PC-9 (cell line): ENCODE measurements around the gene MRC2. TPM values are rescaled to one million over a fixed set of nuclear protein-coding genes. Genes with fewer than 3 reads are reported as not detected.

Experiments used
- BruUV-seq: library from RNA; stranded (reverse); fragments of 400-500 nt; replicated peaks from 2 replicates; lab custom pipeline; 2021; lab: Mats Ljungman, UMichigan
- CTCF ChIA-PET: fragments of 300-600 bp; sonication (Branson Sonifier 250); formaldehyde crosslinking; loops from one replicate; lab custom pipeline; 2022; ENCODE audit warnings: antibody characterized with exemption; lab: Charles Lee
- POLR2A ChIA-PET: fragments of 300-600 bp; sonication (Branson Sonifier 250); formaldehyde crosslinking; loops from one replicate; lab custom pipeline; 2022; ENCODE audit warnings: antibody characterized with exemption; ENCODE audit not compliant: unreplicated experiment; lab: Charles Lee
- DNase-seq, 2 experiments: peaks; one replicate each; pipeline versions ENCODE4 v3.0.0 to v3.0.0-alpha.2; 2015 to 2022; ENCODE audit warnings: mixed read lengths in 1 of 2
- H2AFZ ChIP-seq: fragments of 200-600 bp; sonication (generic); 2 replicates; pipeline ENCODE4 v1.8.1; 2017; ENCODE audit warnings: antibody characterized with exemption
- H3F3A ChIP-seq: fragments of 200-600 bp; sonication (generic); 2 replicates; pipeline ENCODE4 v1.8.1; 2017; ENCODE audit warnings: antibody characterized with exemption, mild to moderate bottlenecking, low read depth; ENCODE audit not compliant: insufficient read depth
- H3K27ac ChIP-seq: fragments of 200-600 bp; sonication (generic); 2 replicates; pipeline ENCODE4 v1.6.1; 2016; ENCODE audit warnings: mixed run types
- H3K27me3 ChIP-seq: fragments of 200-600 bp; sonication (generic); 2 replicates; pipeline ENCODE4 v1.6.1; 2016; ENCODE audit warnings: low read depth, mixed run types; ENCODE audit not compliant: insufficient read depth
- H3K36me3 ChIP-seq: fragments of 200-600 bp; sonication (generic); 2 replicates; pipeline ENCODE4 v1.6.1; 2016; ENCODE audit warnings: low read depth, mixed run types
- H3K4me1 ChIP-seq: fragments of 200-600 bp; sonication (generic); replicated peaks from 2 replicates; pipeline ENCODE4 v1.6.1; 2016; ENCODE audit warnings: mixed run types; ENCODE audit not compliant: insufficient read depth
- H3K4me2 ChIP-seq: fragments of 200-600 bp; sonication (generic); 2 replicates; pipeline ENCODE4 v1.6.1; 2017; ENCODE audit warnings: mixed run types
- H3K4me3 ChIP-seq: fragments of 200-600 bp; sonication (generic); 2 replicates; pipeline ENCODE4 v1.6.1; 2016; ENCODE audit warnings: mixed run types
- H3K79me2 ChIP-seq: fragments of 200-600 bp; sonication (generic); 2 replicates; pipeline ENCODE4 v1.6.1; 2017; ENCODE audit warnings: low read depth, mixed run types
- H3K9me2 ChIP-seq: fragments of 200-600 bp; sonication (generic); 2 replicates; pipeline ENCODE4 v1.8.1; 2017; ENCODE audit warnings: mild to moderate bottlenecking; ENCODE audit not compliant: insufficient read depth
- H3K9me3 ChIP-seq: fragments of 200-600 bp; sonication (generic); 2 replicates; pipeline ENCODE4 v1.8.1; 2016; ENCODE audit warnings: low read depth; ENCODE audit not compliant: insufficient read depth
- H4K20me1 ChIP-seq: fragments of 200-600 bp; sonication (generic); 2 replicates; pipeline ENCODE4 v1.8.1; 2017; ENCODE audit not compliant: insufficient read depth
- CTCF ChIP-seq: fragments of 200-600 bp; sonication (generic); conservative IDR thresholded peaks from 2 replicates; pipeline ENCODE4 v1.6.1; 2017; ENCODE audit warnings: mixed run types, antibody characterized with exemption, mild to moderate bottlenecking, moderate library complexity
- EZH2 ChIP-seq: fragments of 200-600 bp; sonication (generic); IDR thresholded peaks from 2 replicates; pipeline ENCODE4 v1.8.0; 2017; ENCODE audit warnings: antibody characterized with exemption, low read depth
- intact Hi-C: fragments of 100-400 bp; cut with micrococcal nuclease; formaldehyde crosslinking; loops from one replicate; pipeline ENCODE4 v1.10.0; 2022; ENCODE audit not compliant: unreplicated experiment
- total RNA-seq: library from RNA; stranded (reverse); gene quantifications from 2 replicates; pipeline ENCODE4 v1.2.3, GENCODE V29; 2021

Gene MRC2
- total RNA-seq, 1 experiment from 2014 or later = 1.0 TPM

GRCh38 chr17:62703261-62703775 is 75.8 kb downstream of the MRC2 start:
- CTCF ChIA-PET = interaction anchor here (0.6 kb wide), 1 partner anchor 30 kb away, joined by 3 read pairs; no protein-coding TSS in a partner anchor
- peak overlapping the region; percentile 89 for H3K27ac ChIP-seq

GRCh38 chr17:62703776-62704380 is 76.4 kb downstream of the MRC2 start:
- no peaks in the 10 kb centered on the region for H4K20me1 ChIP-seq
- intact Hi-C loops = loop anchor here (1.0 to 10.0 kb wide), 5 partner anchors 116 to 702 kb away; no protein-coding TSS in a partner anchor
- H3K9me2 ChIP-seq = no peaks in the 10 kb centered on the region
- peaks cover 15% of the 10 kb centered on the region; the same call in 1 of the 2 replicates for H3K36me3 ChIP-seq
- H3K79me2 ChIP-seq = peaks cover 35% of the 10 kb centered on the region
- DNase-seq = peak in 1 of 2 experiments; percentile 87
- H3K9me3 ChIP-seq = peaks cover 11% of the 10 kb centered on the region
- no peak for TF ChIP-seq EZH2
- peak; percentile 84 for TF ChIP-seq CTCF
- TSS peak; percentile 62 for BruUV-seq
- ChIA-PET POLR2A (interaction anchor here (0.7 kb wide), 1 partner anchor 215 kb away, joined by 3 read pairs; no protein-coding TSS in a partner anchor), CTCF (no interaction called here)
- peak overlapping the region; percentile 89 for H3K27ac ChIP-seq
- H3K4me2 ChIP-seq = peak overlapping the region; percentile 96
- H3K4me1 ChIP-seq = peaks cover 29% of the 10 kb centered on the region
- peak overlapping the region; percentile 92 for H3K4me3 ChIP-seq
- H3F3A ChIP-seq = peaks cover 24% of the 10 kb centered on the region
- H2AFZ ChIP-seq = peak overlapping the region; percentile 78
- H3K27me3 ChIP-seq = no peaks in the 10 kb centered on the region

More at GRCh38 chr17:62703261-62703775, 75.8 kb downstream of the MRC2 start:
- TF ChIP-seq CTCF (no peak), EZH2 (no peak)
- intact Hi-C loops = loop anchor here (1.0 to 10.0 kb wide), 3 partner anchors 117 to 703 kb away; no protein-coding TSS in a partner anchor
- no peaks in the 10 kb centered on the region for H4K20me1 ChIP-seq
- H3K9me3 ChIP-seq = peaks cover 5% of the 10 kb centered on the region
- peaks cover 35% of the 10 kb centered on the region for H3K79me2 ChIP-seq
- no peaks in the 10 kb centered on the region for H3K9me2 ChIP-seq
- peaks cover 24% of the 10 kb centered on the region for H3F3A ChIP-seq
- peaks cover 11% of the 10 kb centered on the region; the same call in 1 of the 2 replicates for H3K36me3 ChIP-seq
- H3K4me2 ChIP-seq = peak overlapping the region; percentile 96
- peaks cover 29% of the 10 kb centered on the region for H3K4me1 ChIP-seq
- H3K4me3 ChIP-seq = peak overlapping the region; percentile 92
- H2AFZ ChIP-seq = peak overlapping the region; percentile 77
- no TSS peak for BruUV-seq
- POLR2A ChIA-PET = interaction anchor here (0.6 to 0.7 kb wide), 2 partner anchors 102 to 162 kb away, joined by 3 to 10 read pairs; no protein-coding TSS in a partner anchor
- DNase-seq = peak; percentile 84 to 93
- H3K27me3 ChIP-seq = no peaks in the 10 kb centered on the region

GRCh38 chr17:62704381-62704971 is 77.0 kb downstream of the MRC2 start:
- H3K9me2 ChIP-seq = no peaks in the 10 kb centered on the region
- H3K79me2 ChIP-seq = peaks cover 35% of the 10 kb centered on the region
- TF ChIP-seq EZH2 (no peak), CTCF (no peak)
- peak overlapping the region; percentile 96 for H3K4me2 ChIP-seq
- ChIA-PET POLR2A (interaction anchor here (0.6 to 0.7 kb wide), 2 partner anchors 103 to 215 kb away, joined by 3 read pairs; no protein-coding TSS in a partner anchor), CTCF (interaction anchor here (0.6 kb wide), 1 partner anchor 103 kb away, joined by 3 read pairs; the partner anchor contains the start of gene MARCHF10)
- peak overlapping the region; percentile 89 for H3K27ac ChIP-seq
- peak overlapping the region; percentile 78 for H2AFZ ChIP-seq
- intact Hi-C loops = loop anchor here (1.0 to 10.0 kb wide), 3 partner anchors 120 to 264 kb away; no protein-coding TSS in a partner anchor
- H3K9me3 ChIP-seq = peaks cover 14% of the 10 kb centered on the region
- DNase-seq = peak; percentile 81 to 86
- H3K4me1 ChIP-seq = peaks cover 29% of the 10 kb centered on the region
- no peaks in the 10 kb centered on the region for H3K27me3 ChIP-seq
- H3K36me3 ChIP-seq = peaks cover 15% of the 10 kb centered on the region; the same call in 1 of the 2 replicates
- H4K20me1 ChIP-seq = no peaks in the 10 kb centered on the region
- peak overlapping the region; percentile 92 for H3K4me3 ChIP-seq
- no TSS peak for BruUV-seq
- peaks cover 24% of the 10 kb centered on the region for H3F3A ChIP-seq
